GM12878 (cell line): ENCODE measurements around the gene CSNK1G3. TPM values are rescaled to one million over a fixed set of nuclear protein-coding genes. Genes with fewer than 3 reads are reported as not detected.
A peak's percentile ranks its signal among the peaks of the same experiment; 100 is the strongest.

Experiments
- BMI1 ChIP-seq: fragments of 450-650 bp; IDR thresholded peaks from 2 replicates; pipeline ENCODE4 v1.6.1; 2016; ENCODE audit warnings: mild to moderate bottlenecking, moderate library complexity, borderline replicate concordance
- EP300 ChIP-seq, 2 experiments: fragments of 150-350 bp in 1 of 2; IDR thresholded peaks; 2 replicates each; pipeline ENCODE4 v1.6.1; 2011 to 2012; ENCODE audit warnings: low read depth in 2 of 2, low read length in 2 of 2, borderline replicate concordance in 1 of 2, improper control_type of control experiment in 1 of 2, inconsistent platforms in 1 of 2; ENCODE audit not compliant: control insufficient read depth in 1 of 2
- FOS ChIP-seq: IDR thresholded peaks from 3 replicates; pipeline ENCODE4 v1.6.1; 2011; ENCODE audit warnings: borderline replicate concordance; ENCODE audit not compliant: insufficient read length; ENCODE audit errors: extremely low read depth
- FOXM1 ChIP-seq: IDR thresholded peaks from 2 replicates; pipeline ENCODE4 v1.6.1; 2012; ENCODE audit warnings: low read depth, mild to moderate bottlenecking, inconsistent platforms, low read length, moderate library complexity
- GATAD2B ChIP-seq: fragments of 450-650 bp; conservative IDR thresholded peaks from 2 replicates; pipeline ENCODE4 v1.6.1; 2017; ENCODE audit warnings: low read depth, mild to moderate bottlenecking, moderate library complexity
- HDAC2 ChIP-seq: fragments of 200-600 bp; sonication (generic); IDR thresholded peaks from 2 replicates; pipeline ENCODE4 v1.6.1; 2017
- JUNB ChIP-seq: IDR thresholded peaks from 2 replicates; pipeline ENCODE4 v1.6.1; 2016; ENCODE audit warnings: antibody characterized with exemption, mild to moderate bottlenecking
- KDM1A ChIP-seq: fragments of 200-600 bp; sonication (generic); IDR thresholded peaks from 2 replicates; pipeline ENCODE4 v1.6.1; 2016; ENCODE audit warnings: borderline replicate concordance
- NFYB ChIP-seq: IDR thresholded peaks from 2 replicates; pipeline ENCODE4 v1.6.1; 2011; ENCODE audit warnings: low read depth, mild to moderate bottlenecking, low read length, improper control_type of control experiment, moderate library complexity; ENCODE audit not compliant: insufficient read depth
- PAX8 ChIP-seq: fragments of 450-650 bp; IDR thresholded peaks from 2 replicates; pipeline ENCODE4 v1.6.1; 2017; ENCODE audit warnings: mild to moderate bottlenecking, moderate library complexity
- POLR2A ChIP-seq: IDR thresholded peaks from 2 replicates; pipeline ENCODE4 v1.6.1; 2011; ENCODE audit warnings: low read depth, mild to moderate bottlenecking, low read length
- RBBP5 ChIP-seq: fragments of 200-600 bp; sonication (generic); conservative IDR thresholded peaks from 2 replicates; pipeline ENCODE4 v1.6.1; 2016
- RELA ChIP-seq: fragments of 450-650 bp; IDR thresholded peaks from 2 replicates; pipeline ENCODE4 v1.8.0; 2014; ENCODE audit warnings: borderline replicate concordance; ENCODE audit not compliant: partially characterized antibody
- TAF1 ChIP-seq: IDR thresholded peaks from 2 replicates; pipeline ENCODE4 v1.6.1; 2011; ENCODE audit warnings: mild to moderate bottlenecking, low read depth, low read length, borderline replicate concordance
- YY1 ChIP-seq: IDR thresholded peaks from 2 replicates; pipeline ENCODE4 v1.6.1; 2011; ENCODE audit warnings: low read depth, mild to moderate bottlenecking, low read length
- ZNF207 ChIP-seq: fragments of 450-650 bp; IDR thresholded peaks from 2 replicates; pipeline ENCODE4 v1.6.1; 2014; ENCODE audit warnings: antibody characterized with exemption, mild to moderate bottlenecking, borderline replicate concordance
- ZNF274 ChIP-seq: IDR thresholded peaks from one replicate; pipeline ENCODE4 v1.8.0; 2011; ENCODE audit not compliant: insufficient read length, insufficient read depth
- polyA plus RNA-seq, 11 experiments: library from polyadenylated mRNA; depleted of rRNA in 4 of 11; unstranded in 6 of 11; stranded (reverse) in 5 of 11; fragments of >200 nt; fragmentation: Nextera tagmentation in 4 of 11; fragmentation: Illumina TruSeq in 1 of 11; extraction: Ambion mirVana in 4 of 11; extraction: Trizol in 1 of 11; gene quantifications; 1 replicate in 1 of 11; 2 replicates in 10 of 11; pipeline versions ENCODE4 v1.2.1 to v1.2.3, GENCODE V29; 2011 to 2016; ENCODE audit warnings: inconsistent platforms in 2 of 11, missing spikeins in 2 of 11, low read depth in 1 of 11
- total RNA-seq, 4 experiments: library from RNA; depleted of rRNA in 3 of 4; stranded (reverse); fragments of >200 nt in 3 of 4; fragmentation: Illumina TruSeq in 1 of 4; extraction: Trizol in 1 of 4; gene quantifications; 2 replicates each; pipeline versions ENCODE4 v1.2.1 to v1.2.3, GENCODE V29; 2013 to 2021
- TF ChIP-seq, protein P1 (sequence below): IDR thresholded peaks from 2 replicates; pipeline ENCODE4 v1.6.1; 2012; ENCODE audit warnings: low read depth, low read length, improper control_type of control experiment

Gene CSNK1G3
- total and polyA plus RNA-seq, 10 of the 15 experiments (the other 5 are each of a cell fraction or from before 2014, with no cell fraction given) = 7.4 to 24.1 (median 17.9) TPM

DNA sequence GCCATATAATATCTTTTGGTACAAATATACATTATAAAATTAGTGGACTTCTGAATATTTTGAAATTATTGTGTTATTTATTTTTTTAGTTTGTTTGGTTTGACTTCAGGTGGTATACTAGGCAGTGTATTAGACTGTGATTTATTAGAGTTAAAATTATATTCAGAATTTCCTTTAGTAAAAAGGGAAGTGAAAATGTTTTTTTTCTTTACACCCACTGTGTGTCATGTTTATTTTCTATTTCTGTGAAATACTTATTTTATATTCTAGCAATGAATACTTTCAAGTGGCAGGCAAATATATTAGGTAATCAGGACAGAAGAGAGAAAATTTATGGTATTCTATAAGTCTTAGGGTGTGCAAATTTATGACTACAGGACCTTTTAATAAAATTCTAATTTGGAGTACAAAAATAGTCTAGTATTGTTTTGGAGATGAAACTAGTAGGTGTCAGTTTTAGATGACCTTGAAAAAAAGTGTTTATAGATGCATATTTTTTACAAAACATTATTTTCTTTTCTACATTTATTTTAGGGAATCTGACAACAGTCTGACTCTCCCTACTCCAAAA, 8.8 kb downstream of the CSNK1G3 start (continued):
- TF ChIP-seq ZNF274 (no peak), GATAD2B (no peak), NFYB (no peak), RBBP5 (no peak), ZNF207 (no peak), FOXM1 (peak; percentile 43; the same call in 1 of the 2 replicates), KDM1A (no peak), TAF1 (no peak), YY1 (no peak), FOS (no peak), PAX8 (no peak), BMI1 (peak; percentile 76; the same call in 1 of the 2 replicates), HDAC2 (no peak), POLR2A (no peak), RELA (no peak), EP300 (IDR thresholded peaks at IDR 0.05; ENCODE audit: borderline replicate concordance in 1 of 2, control insufficient read depth in 1 of 2, low read depth in 2 of 2, low read length in 2 of 2) (peak; percentile 60 to 90; a peak in 3 of 4 replicates), JUNB (peak; percentile 83)
- TF ChIP-seq, protein P1, sequence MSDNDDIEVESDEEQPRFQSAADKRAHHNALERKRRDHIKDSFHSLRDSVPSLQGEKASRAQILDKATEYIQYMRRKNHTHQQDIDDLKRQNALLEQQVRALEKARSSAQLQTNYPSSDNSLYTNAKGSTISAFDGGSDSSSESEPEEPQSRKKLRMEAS = no peak
